Endothelial cell of umbilical vein (primary cell): Measurements from ENCODE around the gene SLCO2A1. TPM values are rescaled to one million over a fixed set of nuclear protein-coding genes. Genes with fewer than 3 reads are reported as not detected.

ENCODE experiments used
- BruUV-seq: library from RNA; stranded (reverse); fragments of 400-500 nt; replicated peaks from 2 replicates; lab custom pipeline; 2021; lab: Mats Ljungman, UMichigan
- CTCF ChIA-PET: fragments of 300-600, 350-600 bp; sonication (Branson Sonifier 250); formaldehyde crosslinking; loops from one replicate; lab custom pipeline; 2021; ENCODE audit warnings: antibody characterized with exemption, inconsistent platforms; lab: Charles Lee
- POLR2A ChIA-PET: fragments of 300-600, 350-600 bp; sonication (Branson Sonifier 250); formaldehyde crosslinking; loops from one replicate; lab custom pipeline; 2021; ENCODE audit warnings: antibody characterized with exemption, inconsistent platforms; lab: Charles Lee
- DNase-seq: peaks from one replicate; pipeline ENCODE4 v3.0.0-alpha.2; 2011; ENCODE audit warnings: low read depth, low spot score
- FAIRE-seq: peaks from 2 replicates; lab custom pipeline; 2011; peaks lifted over from hg19 to GRCh38; lab: Jason Lieb, UNC
- H2AFZ ChIP-seq: 2 replicates; pipeline ENCODE4 v1.6.0; 2012; ENCODE audit warnings: low read depth, low read length, control low read depth, inconsistent platforms
- H3K27ac ChIP-seq: 2 replicates; pipeline ENCODE4 v1.5.1; 2011; ENCODE audit warnings: low read depth, mild to moderate bottlenecking, control low read depth, low read length, moderate library complexity; ENCODE audit not compliant: insufficient read depth
- H3K27me3 ChIP-seq, 2 experiments: 2 replicates each; pipeline versions ENCODE4 v1.6.0 to v1.6.1; 2011; ENCODE audit warnings: low read length in 2 of 2, mixed read lengths in 1 of 2; ENCODE audit not compliant: control insufficient read depth in 2 of 2, insufficient read depth in 2 of 2
- H3K36me3 ChIP-seq, 2 experiments: 2 replicates in 1 of 2; 3 replicates in 1 of 2; pipeline ENCODE4 v1.5.1; 2011; ENCODE audit warnings: low read length in 2 of 2, mild to moderate bottlenecking in 1 of 2, moderate library complexity in 1 of 2; ENCODE audit not compliant: control insufficient read depth in 2 of 2, insufficient read depth in 2 of 2; ENCODE audit errors: extremely low read depth in 1 of 2
- H3K4me1 ChIP-seq: 3 replicates; pipeline ENCODE4 v1.5.1; 2011; ENCODE audit warnings: mild to moderate bottlenecking, low read length; ENCODE audit not compliant: control insufficient read depth, insufficient read depth; ENCODE audit errors: extremely low read depth
- H3K4me2 ChIP-seq: 2 replicates; pipeline ENCODE4 v1.6.1; 2011; ENCODE audit warnings: low read length, control low read depth, mixed read lengths; ENCODE audit not compliant: insufficient read depth
- H3K4me3 ChIP-seq, 3 experiments: fragments of 200-600 bp in 1 of 3; sonication (generic), shearing (Covaris generic) in 1 of 3; replicated peaks in 1 of 3; 2 replicates each; pipeline ENCODE4 v1.5.1; 2011 to 2016; ENCODE audit warnings: control low read depth in 3 of 3, low read length in 3 of 3, mild to moderate bottlenecking in 2 of 3, inconsistent platforms in 1 of 3, low read depth in 1 of 3, moderate library complexity in 1 of 3; ENCODE audit not compliant: insufficient read depth in 1 of 3
- H3K79me2 ChIP-seq: 2 replicates; pipeline ENCODE4 v1.6.0; 2012; ENCODE audit warnings: low read length, inconsistent platforms; ENCODE audit not compliant: control insufficient read depth, insufficient read depth
- H3K9ac ChIP-seq: replicated peaks from 2 replicates; pipeline ENCODE3; 2011; ENCODE audit warnings: low read length, control low read depth; ENCODE audit not compliant: insufficient read depth; ENCODE audit errors: extremely low read depth
- H3K9me1 ChIP-seq: replicated peaks from 3 replicates; pipeline ENCODE4 v1.6.0; 2011; ENCODE audit warnings: mild to moderate bottlenecking, low read length; ENCODE audit not compliant: control insufficient read depth, insufficient read depth; ENCODE audit errors: extremely low read depth
- H3K9me3 ChIP-seq: replicated peaks from 2 replicates; pipeline ENCODE4 v1.5.1; 2012; ENCODE audit warnings: low read length, inconsistent platforms; ENCODE audit not compliant: control insufficient read depth, insufficient read depth
- H4K20me1 ChIP-seq: replicated peaks from 2 replicates; pipeline ENCODE3; 2011; ENCODE audit warnings: mild to moderate bottlenecking, low read length; ENCODE audit not compliant: control insufficient read depth, insufficient read depth; ENCODE audit errors: extremely low read depth
- GATA2 ChIP-seq: IDR thresholded peaks from 2 replicates; pipeline ENCODE4 v1.7.0; 2011; ENCODE audit warnings: low read depth, mild to moderate bottlenecking, moderate library complexity, mixed read lengths, low read length; ENCODE audit not compliant: insufficient read length, insufficient read depth
- JUN ChIP-seq: IDR thresholded peaks from 2 replicates; pipeline ENCODE4 v1.6.1; 2011; ENCODE audit warnings: borderline replicate concordance, low read depth; ENCODE audit not compliant: insufficient read length, insufficient read depth
- POLR2A ChIP-seq: IDR thresholded peaks from 2 replicates; pipeline ENCODE4 v1.6.1; 2012; ENCODE audit warnings: low read depth, mild to moderate bottlenecking, control low read depth, low read length
- POLR2AphosphoS5 ChIP-seq: IDR thresholded peaks from 2 replicates; pipeline ENCODE4 v1.6.1; 2012; ENCODE audit warnings: low read depth, mild to moderate bottlenecking, control low read depth, low read length, moderate library complexity; ENCODE audit not compliant: insufficient read depth
- dilution Hi-C: fragments of 300-500 bp; cut with MboI; formaldehyde crosslinking; loops from one replicate; pipeline ENCODE4 v1.15.0; 2019; ENCODE audit warnings: low sequenced_read_pairs; ENCODE audit not compliant: extremely low pct_ligation_motif_present
- intact Hi-C: fragments of 100-400 bp; cut with micrococcal nuclease; formaldehyde crosslinking; loops from one replicate; pipeline ENCODE4 v1.10.0; 2022
- polyA plus RNA-seq, 4 experiments: library from polyadenylated mRNA; depleted of rRNA in 3 of 4; stranded (reverse) in 3 of 4; unstranded in 1 of 4; fragments of >200 nt; gene quantifications; 2 replicates each; pipeline versions ENCODE4 v1.2.1 to v1.2.3, GENCODE V29; 2011 to 2012; ENCODE audit warnings: missing spikeins in 1 of 4
- total RNA-seq: library from RNA; stranded (reverse); gene quantifications from 2 replicates; pipeline ENCODE4 v1.2.3, GENCODE V29; 2021

SLCO2A1 gene
- total and polyA plus RNA-seq, 2 donors (not counting 3 experiments of a cell fraction or from before 2014, with no cell fraction given) = 1.4 to 11.9 TPM

- DNase-seq = no peak
- Histone ChIP-seq H3K36me3 (no peaks in the 10 kb centered on the region), H3K4me2 (no peak overlapping the region), H3K9me1 (no peaks in the 10 kb centered on the region), H4K20me1 (no peaks in the 10 kb centered on the region), H2AFZ (no peak overlapping the region), H3K4me1 (no peaks in the 10 kb centered on the region), H3K27ac (no peak overlapping the region), H3K4me3 (no peak overlapping the region), H3K27me3 (no peaks in the 10 kb centered on the region), H3K79me2 (no peaks in the 10 kb centered on the region), H3K9me3 (no peaks in the 10 kb centered on the region), H3K9ac (no peak overlapping the region)
- ChIA-PET CTCF (interaction anchor here (1.6 kb wide), 1 partner anchor 87 kb away, joined by 4 read pairs; no protein-coding TSS in a partner anchor), POLR2A (interaction anchor here (0.7 kb wide), 1 partner anchor 9 kb away, joined by 4 read pairs; no protein-coding TSS in a partner anchor)
- TF ChIP-seq JUN = no peak
- no peak for TF ChIP-seq POLR2AphosphoS5
- TF ChIP-seq POLR2A = no peak
- no peak for FAIRE-seq
- intact Hi-C loops (no loop called here), dilution Hi-C loops (no loop called here)
- BruUV-seq = no TSS peak
Measured at GRCh38 chr3:134037168-134037567, 7.4 kb upstream of the SLCO2A1 start.

GRCh38 chr3:134036291-134036690, 6.6 kb upstream of the SLCO2A1 start:
- Histone ChIP-seq H3K4me2 (no peak overlapping the region), H3K9me3 (no peaks in the 10 kb centered on the region), H2AFZ (peak overlapping the region; percentile 23), H3K36me3 (no peaks in the 10 kb centered on the region), H3K4me1 (no peaks in the 10 kb centered on the region), H3K27me3 (no peaks in the 10 kb centered on the region), H3K79me2 (no peaks in the 10 kb centered on the region), H4K20me1 (no peaks in the 10 kb centered on the region), H3K9ac (no peak overlapping the region), H3K4me3 (no peak overlapping the region), H3K9me1 (no peaks in the 10 kb centered on the region), H3K27ac (no peak overlapping the region)
- intact Hi-C loops (no loop called here), dilution Hi-C loops (no loop called here)
- no peak for DNase-seq
- no peak for FAIRE-seq
- CTCF ChIA-PET = interaction anchor here (1.6 kb wide), 1 partner anchor 86 kb away, joined by 4 read pairs; no protein-coding TSS in a partner anchor
- no TSS peak for BruUV-seq
- POLR2A ChIA-PET = no interaction called here
- no peak for TF ChIP-seq GATA2
